ENCODE results near the gene CEACAM7.

DNA sequence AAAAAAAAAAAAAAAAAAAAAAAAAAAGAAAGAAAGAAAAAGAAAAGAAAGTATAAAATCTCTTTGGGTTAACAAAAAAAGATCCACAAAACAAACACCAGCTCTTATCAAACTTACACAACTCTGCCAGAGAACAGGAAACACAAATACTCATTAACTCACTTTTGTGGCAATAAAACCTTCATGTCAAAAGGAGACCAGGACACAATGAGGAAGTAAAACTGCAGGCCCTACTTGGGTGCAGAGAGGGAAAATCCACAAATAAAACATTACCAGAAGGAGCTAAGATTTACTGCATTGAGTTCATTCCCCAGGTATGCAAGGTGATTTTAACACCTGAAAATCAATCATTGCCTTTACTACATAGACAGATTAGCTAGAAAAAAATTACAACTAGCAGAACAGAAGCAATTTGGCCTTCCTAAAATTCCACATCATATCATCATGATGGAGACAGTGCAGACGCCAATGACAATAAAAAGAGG is 10.7 kb upstream of the CEACAM7 start:
- TF ChIP-seq, protein P1, sequence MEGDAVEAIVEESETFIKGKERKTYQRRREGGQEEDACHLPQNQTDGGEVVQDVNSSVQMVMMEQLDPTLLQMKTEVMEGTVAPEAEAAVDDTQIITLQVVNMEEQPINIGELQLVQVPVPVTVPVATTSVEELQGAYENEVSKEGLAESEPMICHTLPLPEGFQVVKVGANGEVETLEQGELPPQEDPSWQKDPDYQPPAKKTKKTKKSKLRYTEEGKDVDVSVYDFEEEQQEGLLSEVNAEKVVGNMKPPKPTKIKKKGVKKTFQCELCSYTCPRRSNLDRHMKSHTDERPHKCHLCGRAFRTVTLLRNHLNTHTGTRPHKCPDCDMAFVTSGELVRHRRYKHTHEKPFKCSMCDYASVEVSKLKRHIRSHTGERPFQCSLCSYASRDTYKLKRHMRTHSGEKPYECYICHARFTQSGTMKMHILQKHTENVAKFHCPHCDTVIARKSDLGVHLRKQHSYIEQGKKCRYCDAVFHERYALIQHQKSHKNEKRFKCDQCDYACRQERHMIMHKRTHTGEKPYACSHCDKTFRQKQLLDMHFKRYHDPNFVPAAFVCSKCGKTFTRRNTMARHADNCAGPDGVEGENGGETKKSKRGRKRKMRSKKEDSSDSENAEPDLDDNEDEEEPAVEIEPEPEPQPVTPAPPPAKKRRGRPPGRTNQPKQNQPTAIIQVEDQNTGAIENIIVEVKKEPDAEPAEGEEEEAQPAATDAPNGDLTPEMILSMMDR (CRISPR knock-in tag; IDR thresholded peaks at IDR 0.05), result no peak
- TF ChIP-seq JARID2 (CRISPR knock-in tag; IDR thresholded peaks at IDR 0.05; ENCODE audit: insufficient replicate concordance) (no peak), EP300 (IDR thresholded peaks at IDR 0.05; ENCODE audit: low read depth in 2 of 2, low read length in 2 of 2) (no peak), EP300 (CRISPR knock-in tag; IDR thresholded peaks at IDR 0.05; ENCODE audit: borderline replicate concordance) (no peak), HDAC2 (CRISPR knock-in tag; IDR thresholded peaks at IDR 0.05) (no peak), TCF7L2 (IDR thresholded peaks at IDR 0.05; ENCODE audit: low read depth, low read length) (no peak), SRSF9 (IDR thresholded peaks at IDR 0.05; ENCODE audit: borderline replicate concordance, insufficient read depth, low read depth, low read length, poor library complexity, severe bottlenecking) (no peak), ZNF556 (CRISPR knock-in tag; IDR thresholded peaks at IDR 0.05; ENCODE audit: borderline replicate concordance) (no peak), GLMP (CRISPR knock-in tag; IDR thresholded peaks at IDR 0.05; ENCODE audit: borderline replicate concordance) (no peak), HOMEZ (CRISPR knock-in tag; IDR thresholded peaks at IDR 0.05; ENCODE audit: low read depth) (no peak), SIN3A (IDR thresholded peaks at IDR 0.05; ENCODE audit: borderline replicate concordance, low read depth, low read length) (no peak), CBX1 (IDR thresholded peaks at IDR 0.05; ENCODE audit: low read depth) (no peak)
- TF ChIP-seq, protein P2, sequence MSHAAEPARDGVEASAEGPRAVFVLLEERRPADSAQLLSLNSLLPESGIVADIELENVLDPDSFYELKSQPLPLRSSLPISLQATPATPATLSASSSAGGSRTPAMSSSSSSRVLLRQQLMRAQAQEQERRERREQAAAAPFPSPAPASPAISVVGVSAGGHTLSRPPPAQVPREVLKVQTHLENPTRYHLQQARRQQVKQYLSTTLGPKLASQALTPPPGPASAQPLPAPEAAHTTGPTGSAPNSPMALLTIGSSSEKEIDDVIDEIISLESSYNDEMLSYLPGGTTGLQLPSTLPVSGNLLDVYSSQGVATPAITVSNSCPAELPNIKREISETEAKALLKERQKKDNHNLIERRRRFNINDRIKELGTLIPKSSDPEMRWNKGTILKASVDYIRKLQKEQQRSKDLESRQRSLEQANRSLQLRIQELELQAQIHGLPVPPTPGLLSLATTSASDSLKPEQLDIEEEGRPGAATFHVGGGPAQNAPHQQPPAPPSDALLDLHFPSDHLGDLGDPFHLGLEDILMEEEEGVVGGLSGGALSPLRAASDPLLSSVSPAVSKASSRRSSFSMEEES (CRISPR knock-in tag; IDR thresholded peaks at IDR 0.05), result no peak

Measured in HepG2 (cell line).